Astrocyte (in vitro differentiated cells and primary cell): ENCODE measurements around the gene NME3. TPM values are rescaled to one million over a fixed set of nuclear protein-coding genes. Genes with fewer than 3 reads are reported as not detected.

Source experiments
- DNase-seq: peaks from one replicate; pipeline ENCODE4 v3.0.0-alpha.2; 2010; ENCODE audit warnings: low read depth
- FAIRE-seq: peaks from 2 replicates; lab custom pipeline; 2011; peaks lifted over from hg19 to GRCh38; lab: Jason Lieb, UNC
- H2AFZ ChIP-seq: 2 replicates; pipeline ENCODE4 v1.6.0; 2012; ENCODE audit warnings: low read depth, low read length, inconsistent platforms
- H3K27ac ChIP-seq: 2 replicates; pipeline ENCODE4 v1.5.1; 2011; ENCODE audit warnings: low read depth, low read length, inconsistent platforms
- H3K27me3 ChIP-seq: 2 replicates; pipeline ENCODE4 v1.6.0; 2011; ENCODE audit warnings: low read length, inconsistent platforms; ENCODE audit not compliant: insufficient read depth
- H3K36me3 ChIP-seq: 2 replicates; pipeline ENCODE4 v1.5.1; 2011; ENCODE audit warnings: low read length, inconsistent platforms; ENCODE audit not compliant: insufficient read depth
- H3K4me1 ChIP-seq: 2 replicates; pipeline ENCODE4 v1.5.1; 2011; ENCODE audit warnings: low read length, inconsistent platforms; ENCODE audit not compliant: insufficient read depth
- H3K4me2 ChIP-seq: 2 replicates; pipeline ENCODE4 v1.6.0; 2012; ENCODE audit warnings: low read length, inconsistent platforms
- H3K4me3 ChIP-seq: 2 replicates; pipeline ENCODE4 v1.5.1; 2011; ENCODE audit warnings: low read depth, mild to moderate bottlenecking, low read length, inconsistent platforms; ENCODE audit not compliant: insufficient read depth
- H3K79me2 ChIP-seq: 2 replicates; pipeline ENCODE4 v1.6.0; 2012; ENCODE audit warnings: mild to moderate bottlenecking, low read length, inconsistent platforms; ENCODE audit not compliant: insufficient read depth
- H3K9ac ChIP-seq: 2 replicates; pipeline ENCODE4 v1.6.0; 2012; ENCODE audit warnings: mild to moderate bottlenecking, low read length, inconsistent platforms
- H3K9me3 ChIP-seq: 2 replicates; pipeline ENCODE4 v1.5.1; 2012; ENCODE audit warnings: low read depth, mild to moderate bottlenecking, low read length, inconsistent platforms; ENCODE audit not compliant: insufficient read depth
- H4K20me1 ChIP-seq: 2 replicates; pipeline ENCODE4 v1.6.0; 2012; ENCODE audit warnings: low read length, inconsistent platforms; ENCODE audit not compliant: insufficient read depth
- H3K27ac Mint-ChIP-seq: one replicate; pipeline ENCODE4 v1.8.0; 2021; ENCODE audit warnings: mild to moderate bottlenecking, mixed read lengths; ENCODE audit not compliant: unreplicated experiment
- H3K27me3 Mint-ChIP-seq: one replicate; pipeline ENCODE4 v1.8.0; 2021; ENCODE audit warnings: low read depth, mixed read lengths; ENCODE audit not compliant: unreplicated experiment
- H3K36me3 Mint-ChIP-seq: one replicate; pipeline ENCODE4 v1.8.0; 2021; ENCODE audit warnings: low read depth, mixed read lengths; ENCODE audit not compliant: unreplicated experiment
- H3K4me1 Mint-ChIP-seq: one replicate; pipeline ENCODE4 v1.8.0; 2021; ENCODE audit warnings: low read depth, mixed read lengths; ENCODE audit not compliant: unreplicated experiment
- H3K4me3 Mint-ChIP-seq: one replicate; pipeline ENCODE4 v1.8.0; 2021; ENCODE audit warnings: mild to moderate bottlenecking, moderate library complexity, mixed read lengths; ENCODE audit not compliant: unreplicated experiment
- H3K9me3 Mint-ChIP-seq: one replicate; pipeline ENCODE4 v1.8.0; 2021; ENCODE audit warnings: mild to moderate bottlenecking, mixed read lengths; ENCODE audit not compliant: unreplicated experiment
- CTCF ChIP-seq: IDR thresholded peaks from 2 replicates; pipeline ENCODE4 v1.5.1; 2011; ENCODE audit warnings: low read depth, mild to moderate bottlenecking, inconsistent platforms, low read length, moderate library complexity; ENCODE audit not compliant: insufficient read depth
- EZH2 ChIP-seq: IDR thresholded peaks from 2 replicates; pipeline ENCODE4 v1.6.1; 2012; ENCODE audit warnings: mild to moderate bottlenecking, low read length, inconsistent platforms; ENCODE audit not compliant: insufficient read depth
- total RNA-seq: library from RNA; stranded (reverse); gene quantifications from 2 replicates; pipeline ENCODE4 v1.2.1, GENCODE V29; 2021

Gene NME3
- total RNA-seq, 1 donor from 2014 or later: 36.3 TPM

- Histone ChIP-seq H3K4me1 (peaks cover 34% of the 10 kb centered on the region), H3K36me3 (peaks cover 11% of the 10 kb centered on the region), H4K20me1 (peaks cover 28% of the 10 kb centered on the region), H3K4me2 (peak overlapping the region; percentile 83), H3K9me3 (no peaks in the 10 kb centered on the region), H3K27ac (peak overlapping the region; percentile 99), H3K9ac (peak overlapping the region; percentile 88), H3K79me2 (peaks cover 12% of the 10 kb centered on the region), H3K27me3 (no peaks in the 10 kb centered on the region), H2AFZ (no peak overlapping the region), H3K4me3 (no peak overlapping the region)
- Mint-ChIP-seq H3K9me3 (no peaks in the 10 kb centered on the region), H3K36me3 (peaks cover 10% of the 10 kb centered on the region), H3K27me3 (no peaks in the 10 kb centered on the region), H3K4me1 (peaks cover 19% of the 10 kb centered on the region), H3K27ac (no peak overlapping the region), H3K4me3 (no peak overlapping the region)
- TF ChIP-seq CTCF (no peak), EZH2 (no peak)
- no peak for FAIRE-seq
- DNase-seq: peak; percentile 69
These were observed 24.6 kb downstream of the NME3 start for GRCh38 chr16:1746693-1747195.

GRCh38 chr16:1745900-1746692 lies 25.2 kb downstream of the NME3 start:
- H2AFZ ChIP-seq: no peak overlapping the region
- peak overlapping the region; percentile 88 for H3K9ac ChIP-seq
- FAIRE-seq: peak; percentile 86
- Mint-ChIP-seq H3K4me3 (peak overlapping the region; percentile 54), H3K27ac (peak overlapping the region; percentile 98), H3K9me3 (no peaks in the 10 kb centered on the region), H3K27me3 (no peaks in the 10 kb centered on the region), H3K4me1 (peaks cover 19% of the 10 kb centered on the region), H3K36me3 (peaks cover 6% of the 10 kb centered on the region)
- H3K36me3 ChIP-seq: peaks cover 7% of the 10 kb centered on the region
- peak overlapping the region; percentile 83 for H3K4me2 ChIP-seq
- TF ChIP-seq CTCF (no peak), EZH2 (no peak)
- peaks cover 34% of the 10 kb centered on the region for H3K4me1 ChIP-seq
- peaks cover 9% of the 10 kb centered on the region for H3K79me2 ChIP-seq
- peak; percentile 97 for DNase-seq
- H3K4me3 ChIP-seq: peak overlapping the region; percentile 44
- peaks cover 25% of the 10 kb centered on the region for H4K20me1 ChIP-seq
- peak overlapping the region; percentile 99 for H3K27ac ChIP-seq
- H3K27me3 ChIP-seq: no peaks in the 10 kb centered on the region
- no peaks in the 10 kb centered on the region for H3K9me3 ChIP-seq
